BLaER1 treated with 17β-estradiol and CSF1 and Interleukin-3, amounts not matched to agents 10 nM and 100 nM (cell line): Measurements from ENCODE around the gene CNPY1.

Experiments used
- H3K27ac ChIP-seq, 11 experiments: shearing (Covaris generic); formaldehyde crosslinking; 2 replicates each; pipeline ENCODE4 v1.8.1; 2022
- H3K27me3 ChIP-seq, 11 experiments: shearing (Covaris generic); formaldehyde crosslinking; 2 replicates each; pipeline ENCODE4 v1.8.1; 2022
- H3K36me3 ChIP-seq, 11 experiments: shearing (Covaris generic); formaldehyde crosslinking; 2 replicates each; pipeline ENCODE4 v1.8.1; 2022
- H3K4me1 ChIP-seq, 10 experiments: shearing (Covaris generic); formaldehyde crosslinking; 2 replicates each; pipeline ENCODE4 v1.8.1; 2022
- H3K4me2 ChIP-seq, 11 experiments: shearing (Covaris generic); formaldehyde crosslinking; 2 replicates each; pipeline ENCODE4 v1.8.1; 2022
- H3K4me3 ChIP-seq, 10 experiments: shearing (Covaris generic); formaldehyde crosslinking; 2 replicates each; pipeline ENCODE4 v1.8.1; 2022
- H3K9ac ChIP-seq, 11 experiments: shearing (Covaris generic); formaldehyde crosslinking; 2 replicates each; pipeline ENCODE4 v1.8.1; 2022
- H3K9me3 ChIP-seq, 11 experiments: shearing (Covaris generic); formaldehyde crosslinking; replicated peaks in 1 of 11; 2 replicates each; pipeline ENCODE4 v1.8.1; 2022
- H4K20me1 ChIP-seq, 11 experiments: shearing (Covaris generic); formaldehyde crosslinking; 2 replicates each; pipeline ENCODE4 v1.8.1; 2022
- Cebpa-rat ChIP-seq, 11 experiments: shearing (Covaris generic); IDR thresholded peaks; 2 replicates each; pipeline ENCODE4 v1.8.1; 2022

CNPY1 gene

DNA sequence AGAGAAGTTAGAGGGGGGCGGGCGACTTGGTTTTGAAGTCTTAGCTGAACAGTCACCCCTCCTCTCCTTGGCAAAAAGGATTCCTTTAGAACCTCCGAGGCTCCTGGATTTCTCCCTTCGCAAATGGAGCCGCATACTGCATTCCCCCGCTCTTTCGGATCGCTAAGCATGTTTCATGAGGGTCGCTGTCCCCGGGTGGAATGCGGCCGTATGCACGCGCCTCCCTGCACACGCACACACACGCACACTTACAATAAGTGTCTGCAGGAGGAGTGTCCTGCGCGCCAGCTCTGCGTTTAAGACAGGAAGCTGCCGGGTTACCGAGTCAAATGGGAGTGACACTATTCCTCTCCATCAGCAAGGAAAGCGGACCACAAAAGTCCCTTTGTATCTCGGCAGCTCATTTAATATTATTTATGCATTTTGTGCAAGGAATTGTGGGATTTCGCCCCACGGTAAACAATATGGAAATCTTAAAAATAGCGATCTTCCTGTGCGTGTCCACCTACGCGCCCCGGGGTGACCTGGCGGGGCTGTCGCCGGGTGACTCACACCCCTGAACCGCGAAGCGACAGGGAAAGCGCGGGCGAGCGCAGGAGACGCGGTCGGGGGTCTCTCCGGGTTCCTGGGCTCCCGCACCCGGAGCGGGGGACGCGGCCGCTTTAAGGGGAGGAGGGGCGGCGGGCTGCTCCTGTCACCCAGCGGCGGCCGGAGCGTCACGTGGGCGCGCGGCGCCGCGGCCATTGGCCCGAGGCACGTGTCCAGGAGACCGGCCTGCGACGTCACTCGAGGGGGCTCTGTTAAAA is 89.4 kb downstream of the CNPY1 start:
- H3K27me3 ChIP-seq: peaks cover 100% of the 10 kb centered on the region in 11 experiments
- peaks cover 0 to 93% (median 86%) of the 10 kb centered on the region in 11 experiments; a peak in 17 of 22 replicates for H4K20me1 ChIP-seq

DNA sequence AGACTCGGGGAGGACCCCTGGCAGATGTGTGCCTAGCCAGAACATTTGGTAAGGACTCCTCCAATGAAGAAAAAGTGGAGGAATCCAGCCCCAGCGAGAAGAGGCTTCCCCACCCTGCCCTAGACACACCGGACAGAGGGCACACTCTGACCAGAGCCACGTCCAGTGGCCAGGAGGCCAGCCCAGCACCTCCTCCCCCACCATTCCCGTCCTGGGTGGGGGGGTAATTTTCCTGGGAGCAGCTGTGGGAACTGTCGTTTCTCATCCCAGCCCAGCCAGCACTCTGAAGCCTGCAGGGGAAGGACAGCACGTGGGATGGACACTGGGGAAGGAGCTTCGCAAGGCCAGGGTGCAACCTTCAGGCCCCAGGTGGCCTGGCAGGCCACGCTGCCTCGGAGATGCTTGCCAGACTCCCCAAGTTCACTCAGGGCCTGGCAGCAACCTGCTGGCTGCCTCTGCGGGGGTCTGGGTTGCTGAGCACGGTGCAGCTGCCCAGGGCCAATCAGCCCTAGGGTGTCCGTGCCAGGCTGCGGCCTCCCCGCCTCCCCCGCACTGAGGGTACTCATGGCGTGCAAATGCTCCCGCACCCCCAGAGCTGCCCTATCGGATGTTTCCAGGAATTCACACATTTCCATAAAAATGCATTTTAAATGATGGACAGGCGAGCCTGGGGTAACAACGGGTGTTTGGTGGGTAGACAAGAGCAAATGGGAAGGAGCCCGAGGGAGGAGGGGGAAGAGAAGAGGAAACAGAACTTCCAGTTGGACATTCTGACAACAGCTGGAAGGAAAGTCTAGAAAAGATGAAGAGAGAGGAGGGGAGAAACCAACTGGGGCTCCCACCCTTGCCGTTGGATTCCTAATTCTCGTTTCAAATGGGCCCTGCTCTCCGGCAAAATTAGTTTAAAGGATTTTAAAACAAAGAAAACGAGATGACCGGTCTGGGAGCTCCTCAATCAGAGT is 90.3 kb downstream of the CNPY1 start:
- Histone ChIP-seq H3K4me1 (peaks cover 0 to 7% (median 0%) of the 10 kb centered on the region in 10 experiments; a peak in 1 of 20 replicates), H3K9ac (no peak overlapping the region), H3K27me3 (peaks cover 100% of the 10 kb centered on the region in 11 experiments), H4K20me1 (peaks cover 0 to 93% (median 86%) of the 10 kb centered on the region in 11 experiments; a peak in 17 of 22 replicates), H3K27ac (no peak overlapping the region), H3K4me2 (no peak overlapping the region), H3K9me3 (peaks cover 25 to 40% (median 31%) of the 10 kb centered on the region in 11 experiments), H3K36me3 (no peaks in the 10 kb centered on the region; a peak in 1 of 22 replicates), H3K4me3 (no peak overlapping the region)
- no peak for TF ChIP-seq Cebpa-rat (IDR thresholded peaks at IDR 0.05)

More for the DNA sequence above, 89.4 kb downstream of the CNPY1 start:
- no peak overlapping the region for H3K27ac ChIP-seq
- H3K4me1 ChIP-seq: peaks cover 0 to 7% (median 0%) of the 10 kb centered on the region in 10 experiments; a peak in 1 of 20 replicates
- 0 out of 22 replicates have a peak overlapping the region, but pooled peaks of 2 of the 11 experiments have one; percentile 26 for H3K4me2 ChIP-seq
- H3K4me3 ChIP-seq: peak overlapping the region in 2 of 10 experiments; percentile 24 to 50; a peak in 5 of 20 replicates
- no peaks in the 10 kb centered on the region; a peak in 1 of 22 replicates for H3K36me3 ChIP-seq
- H3K9me3 ChIP-seq: peaks cover 25 to 40% (median 31%) of the 10 kb centered on the region in 11 experiments
- no peak for TF ChIP-seq Cebpa-rat (IDR thresholded peaks at IDR 0.05)
- H3K9ac ChIP-seq: no peak overlapping the region

GRCh38 chr7:155455132-155455693 is 91.1 kb downstream of the CNPY1 start:
- no peak overlapping the region for H3K9ac ChIP-seq
- no peak overlapping the region for H3K27ac ChIP-seq
- H3K36me3 ChIP-seq: no peaks in the 10 kb centered on the region; a peak in 1 of 22 replicates
- H3K4me1 ChIP-seq: peaks cover 0 to 7% (median 0%) of the 10 kb centered on the region in 10 experiments; a peak in 1 of 20 replicates
- no peak overlapping the region for H3K4me3 ChIP-seq
- TF ChIP-seq Cebpa-rat (IDR thresholded peaks at IDR 0.05): no peak
- peaks cover 25 to 47% (median 31%) of the 10 kb centered on the region in 11 experiments for H3K9me3 ChIP-seq
- H4K20me1 ChIP-seq: peaks cover 0 to 93% (median 86%) of the 10 kb centered on the region in 11 experiments; a peak in 17 of 22 replicates
- no peak overlapping the region for H3K4me2 ChIP-seq
- H3K27me3 ChIP-seq: peaks cover 100% of the 10 kb centered on the region in 11 experiments

DNA sequence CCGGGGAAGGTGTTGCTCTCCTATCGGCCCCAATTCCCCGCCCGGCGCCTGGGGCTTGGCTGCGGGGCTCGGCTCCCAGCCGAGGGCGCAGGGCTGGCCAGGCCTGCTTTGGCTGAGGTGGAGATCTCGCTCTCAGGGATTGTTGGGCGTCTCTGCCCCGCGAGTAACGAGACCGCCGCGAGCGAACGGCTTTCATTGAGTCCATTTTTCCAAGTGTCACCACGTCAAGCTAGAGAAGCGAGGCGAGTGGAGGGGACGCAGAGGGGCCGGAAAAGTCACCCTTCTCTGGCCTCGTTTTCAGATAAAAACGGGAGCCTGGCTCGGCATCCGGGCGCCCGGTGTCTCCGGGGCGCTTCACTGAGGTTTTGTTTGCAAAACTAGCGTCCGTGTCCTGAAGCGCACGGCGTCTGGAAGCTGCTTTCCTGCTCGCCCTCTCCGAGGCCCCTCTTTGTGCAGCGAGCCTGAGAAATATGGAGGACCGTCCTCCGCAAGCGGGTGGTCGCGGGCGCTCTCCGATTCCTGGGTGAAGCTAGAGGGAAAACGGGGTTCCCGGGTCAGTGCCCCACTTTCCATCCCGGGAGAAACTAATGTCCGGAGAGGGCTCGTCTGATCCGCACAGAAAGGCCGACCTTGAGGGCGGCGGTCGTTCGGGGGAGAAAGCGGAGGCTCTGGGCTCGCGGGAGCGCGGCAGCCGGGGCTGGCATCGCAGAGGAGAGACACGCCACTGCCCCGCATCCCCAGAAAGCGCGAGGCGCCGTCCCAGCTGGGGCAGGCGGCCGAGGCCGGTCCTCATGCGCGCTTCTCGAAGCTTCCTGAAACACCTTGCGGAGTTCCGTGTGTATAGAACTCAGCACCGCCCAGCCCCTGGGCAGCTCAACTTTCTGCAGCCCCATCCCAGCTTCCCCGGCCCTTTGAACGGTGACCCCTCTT is 91.9 kb downstream of the CNPY1 start:
- Histone ChIP-seq H4K20me1 (peaks cover 0 to 93% (median 86%) of the 10 kb centered on the region in 11 experiments; a peak in 17 of 22 replicates), H3K4me1 (peaks cover 0 to 7% (median 0%) of the 10 kb centered on the region in 10 experiments; a peak in 1 of 20 replicates), H3K9me3 (peaks cover 25 to 46% (median 31%) of the 10 kb centered on the region in 11 experiments), H3K9ac (no peak overlapping the region), H3K27me3 (peaks cover 100% of the 10 kb centered on the region in 11 experiments), H3K36me3 (no peaks in the 10 kb centered on the region; a peak in 1 of 22 replicates), H3K27ac (no peak overlapping the region), H3K4me2 (no peak overlapping the region), H3K4me3 (no peak overlapping the region)
- no peak for TF ChIP-seq Cebpa-rat (IDR thresholded peaks at IDR 0.05)

DNA sequence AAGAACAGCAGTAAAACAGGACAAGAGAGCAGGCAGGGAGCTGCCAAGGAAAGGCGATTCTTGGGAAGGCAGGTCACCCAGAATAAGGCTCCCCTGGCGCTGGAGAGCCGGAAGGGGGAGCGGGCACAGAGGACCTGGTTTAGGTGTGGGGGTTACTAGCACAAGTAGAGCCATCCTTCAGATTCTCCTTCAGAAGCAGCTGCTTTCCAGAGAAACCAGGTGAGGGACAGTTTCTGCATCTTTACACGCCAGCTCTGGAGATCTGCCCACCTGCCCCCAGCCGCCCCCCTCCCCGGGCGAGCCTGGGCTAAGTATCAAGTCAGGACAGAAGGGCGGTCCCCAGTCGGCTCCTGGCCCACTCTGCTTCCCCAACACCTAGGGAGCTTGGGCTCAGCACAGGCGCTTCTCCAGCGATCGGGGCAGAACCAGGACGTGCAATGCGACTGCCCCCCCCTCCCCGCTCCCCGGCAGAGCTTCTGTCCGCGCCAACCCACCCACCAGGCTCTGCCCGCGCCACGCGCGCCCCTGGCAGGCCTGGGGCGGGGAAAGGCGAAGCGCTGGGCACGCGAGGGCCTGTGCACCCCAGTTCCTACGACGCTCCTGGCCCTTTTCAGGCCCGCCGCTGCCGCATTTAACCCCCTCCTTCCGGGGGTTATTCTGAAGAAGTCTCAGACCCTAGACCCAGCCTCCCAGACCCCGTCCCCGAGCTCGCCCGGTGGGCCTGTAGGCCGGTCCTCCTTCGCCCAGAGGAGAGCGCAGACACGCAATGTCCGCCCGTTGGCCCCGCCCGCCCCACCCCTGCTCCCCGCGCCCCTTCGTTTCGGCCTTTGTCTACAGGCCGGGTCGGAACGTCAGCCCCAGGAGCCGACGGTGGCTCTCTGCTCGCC is 92.8 kb downstream of the CNPY1 start:
- H4K20me1 ChIP-seq: peaks cover 0 to 93% (median 82%) of the 10 kb centered on the region in 11 experiments; a peak in 17 of 22 replicates
- peaks cover 17 to 43% (median 25%) of the 10 kb centered on the region in 11 experiments for H3K9me3 ChIP-seq
- H3K9ac ChIP-seq: no peak overlapping the region
- H3K27me3 ChIP-seq: peaks cover 100% of the 10 kb centered on the region in 11 experiments
- H3K4me2 ChIP-seq: no peak overlapping the region
- TF ChIP-seq Cebpa-rat (IDR thresholded peaks at IDR 0.05): no peak
- no peak overlapping the region for H3K4me3 ChIP-seq
- no peaks in the 10 kb centered on the region; a peak in 1 of 22 replicates for H3K36me3 ChIP-seq
- no peak overlapping the region for H3K27ac ChIP-seq
- H3K4me1 ChIP-seq: peaks cover 0 to 7% (median 0%) of the 10 kb centered on the region in 10 experiments; a peak in 1 of 20 replicates

DNA sequence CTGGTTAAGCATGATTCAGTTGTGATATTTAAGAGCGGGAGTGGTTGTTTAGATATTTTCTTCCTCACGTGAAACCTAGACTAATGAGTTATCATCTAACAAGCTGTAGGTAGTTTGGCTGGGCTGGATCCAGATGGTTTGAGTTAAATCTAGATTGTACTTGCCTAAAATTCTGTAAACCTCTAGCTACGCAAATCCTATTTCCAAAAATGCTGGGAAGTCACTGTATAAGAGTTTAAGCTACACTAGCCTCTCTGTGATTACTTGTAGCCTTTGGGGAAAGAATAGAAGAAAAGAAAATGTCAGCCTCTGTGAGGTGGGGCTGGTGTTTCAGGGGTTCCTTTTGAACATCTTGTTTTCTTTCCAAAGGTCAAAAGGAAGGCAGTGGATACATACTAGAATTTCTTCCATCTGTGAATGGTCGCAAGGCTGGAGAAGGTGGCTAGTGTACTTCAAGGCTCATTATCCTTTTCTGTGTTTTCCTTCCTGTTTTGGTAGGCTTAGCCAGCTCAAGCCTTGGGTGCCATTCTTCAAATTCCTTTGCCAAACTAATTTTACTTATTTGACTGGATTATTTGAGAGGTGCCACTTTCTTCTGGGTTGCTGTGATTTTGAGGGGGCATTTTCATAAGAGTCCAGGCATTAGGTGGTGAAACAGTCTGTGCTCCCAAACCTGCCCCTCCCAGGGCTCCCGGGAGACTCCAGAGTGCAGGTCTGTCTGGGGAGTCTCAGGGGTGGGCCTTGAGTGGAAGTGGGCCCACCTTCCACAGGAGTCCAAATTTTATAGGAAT is 93.7 kb downstream of the CNPY1 start:
- Histone ChIP-seq H4K20me1 (peaks cover 0 to 94% (median 76%) of the 10 kb centered on the region in 11 experiments; a peak in 17 of 22 replicates), H3K9me3 (peaks cover 9 to 38% (median 17%) of the 10 kb centered on the region in 11 experiments), H3K4me2 (no peak overlapping the region), H3K4me3 (no peak overlapping the region), H3K9ac (no peak overlapping the region), H3K4me1 (peaks cover 0 to 7% (median 0%) of the 10 kb centered on the region in 10 experiments; a peak in 1 of 20 replicates), H3K27ac (no peak overlapping the region), H3K36me3 (no peaks in the 10 kb centered on the region), H3K27me3 (peaks cover 100% of the 10 kb centered on the region in 11 experiments)
- no peak for TF ChIP-seq Cebpa-rat (IDR thresholded peaks at IDR 0.05)
